GM18502 (cell line): ENCODE measurements around the gene MYH3.

Experiments
- ATAC-seq: cut with Tn5 transposase; IDR thresholded peaks from one replicate; pipeline ENCODE4 v1.9.1; 2021; ENCODE audit warnings: mild to moderate bottlenecking; ENCODE audit not compliant: unreplicated experiment, poor library complexity

The MYH3 gene

GRCh38 chr17:10651927-10652326, 5.2 kb downstream of the MYH3 start:
- ATAC-seq: no peak

- no peak for ATAC-seq
These were observed 7.5 kb downstream of the MYH3 start for GRCh38 chr17:10649602-10650001.

- no peak for ATAC-seq
These were observed 8.2 kb downstream of the MYH3 start for GRCh38 chr17:10648956-10649355.

GRCh38 chr17:10648381-10648780, 8.7 kb downstream of the MYH3 start:
- ATAC-seq: no peak

GRCh38 chr17:10646392-10646990, 10.6 kb downstream of the MYH3 start:
- no peak for ATAC-seq

GRCh38 chr17:10640475-10640874, 16.6 kb downstream of the MYH3 start:
- ATAC-seq: no peak

- ATAC-seq: no peak
These were observed 19.0 kb downstream of the MYH3 start for GRCh38 chr17:10638151-10638550.

GRCh38 chr17:10635290-10635689, 21.8 kb downstream of the MYH3 start:
- ATAC-seq: no peak

- peak; percentile 97 for ATAC-seq
These were observed 23.2 kb downstream of the MYH3 start for GRCh38 chr17:10633738-10634379.

- no peak for ATAC-seq
These were observed 25.4 kb downstream of the MYH3 start for GRCh38 chr17:10631701-10632100.

GRCh38 chr17:10631048-10631700, 25.9 kb downstream of the MYH3 start:
- ATAC-seq: no peak

GRCh38 chr17:10629706-10630105, 27.4 kb downstream of the MYH3 start:
- no peak for ATAC-seq

GRCh38 chr17:10628756-10629155, 28.4 kb downstream of the MYH3 start:
- no peak for ATAC-seq

- no peak for ATAC-seq
These were observed 30.7 kb downstream of the MYH3 start for GRCh38 chr17:10626390-10626789.

- no peak for ATAC-seq
These were observed 32.1 kb downstream of the MYH3 start for GRCh38 chr17:10624969-10625368.

GRCh38 chr17:10623737-10624338, 33.3 kb downstream of the MYH3 start:
- no peak for ATAC-seq

- ATAC-seq: no peak
These were observed 34.3 kb downstream of the MYH3 start for GRCh38 chr17:10622617-10623485.

- ATAC-seq: no peak
These were observed 35.7 kb downstream of the MYH3 start for GRCh38 chr17:10621397-10621796.

- ATAC-seq: no peak
These were observed 36.3 kb downstream of the MYH3 start for GRCh38 chr17:10620823-10621222.

GRCh38 chr17:10618202-10618635, 38.9 kb downstream of the MYH3 start:
- peak; percentile 85 for ATAC-seq
